ENCODE results near the gene HIGD1B.

DNA sequence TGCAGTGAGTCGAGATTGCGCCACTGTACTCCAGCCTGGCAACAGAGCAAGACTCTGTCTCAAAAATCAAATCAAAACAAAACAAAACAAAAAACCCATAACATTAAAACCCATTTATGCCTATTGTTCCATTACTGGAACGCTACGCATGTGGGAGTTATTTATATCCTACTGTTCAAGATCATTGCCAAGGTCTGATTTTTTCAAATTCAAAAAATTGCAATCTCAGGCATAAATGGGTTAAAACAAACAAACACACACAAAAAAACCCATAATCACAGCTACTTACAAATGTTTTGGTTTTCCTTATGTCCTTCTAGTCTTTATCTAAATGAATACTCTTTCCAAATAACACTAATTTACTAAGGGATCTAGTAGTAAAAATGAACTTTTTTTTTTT, 35.4 kb upstream of the HIGD1B start:
- no peak for TF ChIP-seq POLR2AphosphoS5 (IDR thresholded peaks at IDR 0.05; ENCODE audit: insufficient read depth, low read depth, low read length)
- TF ChIP-seq, protein P1, sequence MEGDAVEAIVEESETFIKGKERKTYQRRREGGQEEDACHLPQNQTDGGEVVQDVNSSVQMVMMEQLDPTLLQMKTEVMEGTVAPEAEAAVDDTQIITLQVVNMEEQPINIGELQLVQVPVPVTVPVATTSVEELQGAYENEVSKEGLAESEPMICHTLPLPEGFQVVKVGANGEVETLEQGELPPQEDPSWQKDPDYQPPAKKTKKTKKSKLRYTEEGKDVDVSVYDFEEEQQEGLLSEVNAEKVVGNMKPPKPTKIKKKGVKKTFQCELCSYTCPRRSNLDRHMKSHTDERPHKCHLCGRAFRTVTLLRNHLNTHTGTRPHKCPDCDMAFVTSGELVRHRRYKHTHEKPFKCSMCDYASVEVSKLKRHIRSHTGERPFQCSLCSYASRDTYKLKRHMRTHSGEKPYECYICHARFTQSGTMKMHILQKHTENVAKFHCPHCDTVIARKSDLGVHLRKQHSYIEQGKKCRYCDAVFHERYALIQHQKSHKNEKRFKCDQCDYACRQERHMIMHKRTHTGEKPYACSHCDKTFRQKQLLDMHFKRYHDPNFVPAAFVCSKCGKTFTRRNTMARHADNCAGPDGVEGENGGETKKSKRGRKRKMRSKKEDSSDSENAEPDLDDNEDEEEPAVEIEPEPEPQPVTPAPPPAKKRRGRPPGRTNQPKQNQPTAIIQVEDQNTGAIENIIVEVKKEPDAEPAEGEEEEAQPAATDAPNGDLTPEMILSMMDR (IDR thresholded peaks at IDR 0.05; ENCODE audit: extremely low read depth in 1 of 2, insufficient read depth in 1 of 2, low read depth in 1 of 2, low read length in 2 of 2): no peak
- TF ChIP-seq FOS (IDR thresholded peaks at IDR 0.05; ENCODE audit: borderline replicate concordance, insufficient read depth, low read length): no peak
- no peak for TF ChIP-seq POLR2A (IDR thresholded peaks at IDR 0.05; ENCODE audit: low read depth, low read length)
- no peak for TF ChIP-seq EZH2 (IDR thresholded peaks at IDR 0.05; ENCODE audit: borderline replicate concordance, low read depth, low read length, severe bottlenecking)
